PC-3 (cell line): ENCODE data around the gene RANGAP1. TPM values are rescaled to one million over a fixed set of nuclear protein-coding genes. Genes with fewer than 3 reads are reported as not detected.
"Not testable (repeated sequence)": the region's sequence is repeated elsewhere in the genome, so short reads cannot be mapped to it uniquely, and the experiment has no call there.

ENCODE experiments used
- ATAC-seq: fragments of 200-7000 bp; cut with Tn5 transposase; 2 replicates; pipeline ENCODE4 v1.9.1; 2020; ENCODE audit warnings: mild to moderate bottlenecking, moderate library complexity
- BruUV-seq: library from RNA; stranded (reverse); fragments of 400-500 nt; replicated peaks from 2 replicates; lab custom pipeline; 2021; lab: Mats Ljungman, UMichigan
- CTCF ChIA-PET: fragments of 300-600 bp; sonication (Branson Sonifier 250); formaldehyde crosslinking; loops from one replicate; lab custom pipeline; 2022; ENCODE audit warnings: antibody characterized with exemption; lab: Charles Lee
- POLR2A ChIA-PET: fragments of 300-600 bp; sonication (Branson Sonifier 250); formaldehyde crosslinking; loops from one replicate; lab custom pipeline; 2022; ENCODE audit warnings: antibody characterized with exemption; ENCODE audit not compliant: unreplicated experiment; lab: Charles Lee
- DNase-seq: peaks from one replicate; pipeline ENCODE4 v3.0.0-alpha.2; 2015
- H2AFZ ChIP-seq: fragments of 300-600 bp; sonication (generic); 2 replicates; pipeline ENCODE4 v1.6.0; 2016; ENCODE audit warnings: antibody characterized with exemption, low read length
- H3F3A ChIP-seq: fragments of 300-600 bp; sonication (generic); one replicate; pipeline ENCODE4 v1.6.0; 2017; ENCODE audit warnings: antibody characterized with exemption, low read length, control low read depth, mild to moderate bottlenecking; ENCODE audit not compliant: unreplicated experiment
- H3K27ac ChIP-seq: fragments of 300-600 bp; sonication (generic); 2 replicates; pipeline ENCODE4 v1.5.1; 2016; ENCODE audit warnings: mild to moderate bottlenecking, low read length
- H3K27me3 ChIP-seq: fragments of 300-600 bp; sonication (generic); 2 replicates; pipeline ENCODE4 v1.6.1; 2016; ENCODE audit warnings: low read length, mixed read lengths
- H3K36me3 ChIP-seq: fragments of 300-600 bp; sonication (generic); 2 replicates; pipeline ENCODE4 v1.6.1; 2016; ENCODE audit warnings: low read depth, mixed run types, low read length, mixed read lengths
- H3K4me1 ChIP-seq: fragments of 300-600 bp; sonication (generic); 2 replicates; pipeline ENCODE4 v1.5.1; 2016; ENCODE audit warnings: low read length; ENCODE audit not compliant: insufficient read depth
- H3K4me2 ChIP-seq: fragments of 300-600 bp; sonication (generic); 2 replicates; pipeline ENCODE4 v1.6.0; 2016; ENCODE audit warnings: low read length
- H3K4me3 ChIP-seq: fragments of 300-600 bp; sonication (generic); 2 replicates; pipeline ENCODE4 v1.5.1; 2016; ENCODE audit warnings: mild to moderate bottlenecking, low read length, mixed read lengths
- H3K79me2 ChIP-seq: fragments of 300-600 bp; sonication (generic); 2 replicates; pipeline ENCODE4 v1.6.1; 2017; ENCODE audit warnings: low read length, mixed read lengths
- H3K9ac ChIP-seq: fragments of 300-600 bp; sonication (generic); 2 replicates; pipeline ENCODE4 v1.6.0; 2016; ENCODE audit warnings: mild to moderate bottlenecking, low read length
- H3K9me2 ChIP-seq: fragments of 300-600 bp; sonication (generic); replicated peaks from 2 replicates; pipeline ENCODE4 v1.6.1; 2016; ENCODE audit warnings: mixed run types, low read length, mixed read lengths
- H3K9me3 ChIP-seq: fragments of 300-600 bp; sonication (generic); 2 replicates; pipeline ENCODE4 v1.6.1; 2016; ENCODE audit warnings: low read length, mixed read lengths
- H4K20me1 ChIP-seq: fragments of 300-600 bp; sonication (generic); 2 replicates; pipeline ENCODE4 v1.6.1; 2016; ENCODE audit warnings: low read length, mixed read lengths
- CTCF ChIP-seq: fragments of 300-600 bp; sonication (generic); conservative IDR thresholded peaks from 2 replicates; pipeline ENCODE4 v1.5.1; 2017; ENCODE audit warnings: antibody characterized with exemption, low read depth, mild to moderate bottlenecking, low read length
- EZH2 ChIP-seq: fragments of 300-600 bp; sonication (generic); IDR thresholded peaks from one replicate; pipeline ENCODE4 v1.6.1; 2017; ENCODE audit warnings: antibody characterized with exemption, mild to moderate bottlenecking, low read length; ENCODE audit not compliant: unreplicated experiment
- EZH2phosphoT487 ChIP-seq: fragments of 300-600 bp; sonication (generic); IDR thresholded peaks from 2 replicates; pipeline ENCODE4 v1.6.1; 2018; ENCODE audit warnings: mild to moderate bottlenecking, antibody characterized with exemption, low read length, borderline replicate concordance
- intact Hi-C: fragments of 100-400 bp; cut with micrococcal nuclease; formaldehyde crosslinking; loops from 2 replicates; pipeline ENCODE4 v1.9.0; 2023
- total RNA-seq: library from RNA; depleted of rRNA; stranded (reverse); fragments of >200 nt; gene quantifications from 2 replicates; pipeline ENCODE4 v1.2.3, GENCODE V29; 2014

The RANGAP1 gene
- total RNA-seq, 1 experiment from 2014 or later = 99.0 TPM

DNA sequence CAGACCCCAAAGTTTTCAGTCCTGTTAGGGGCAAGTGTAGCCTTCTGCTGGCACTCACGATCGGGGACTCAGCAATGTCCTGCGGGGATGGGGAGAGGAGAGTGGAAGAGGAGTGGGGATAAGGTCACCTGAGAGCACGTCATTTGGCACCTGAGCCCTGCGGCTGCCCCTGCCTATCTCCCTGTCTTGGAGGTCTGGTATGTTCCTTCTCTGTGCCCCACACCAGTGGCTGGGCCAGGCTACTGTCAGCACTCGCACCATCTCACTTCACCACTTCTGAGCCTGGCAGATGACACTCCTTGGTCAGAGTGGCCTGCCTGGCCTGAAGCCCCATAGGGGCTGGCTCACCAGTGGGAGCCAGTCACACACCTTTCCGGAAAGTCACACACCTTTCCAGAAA, 25.1 kb downstream of the RANGAP1 start:
- Histone ChIP-seq H3K4me2 (no peak overlapping the region), H3K36me3 (peaks cover 43% of the 10 kb centered on the region), H2AFZ (no peak overlapping the region), H4K20me1 (no peaks in the 10 kb centered on the region), H3K4me1 (peaks cover 18% of the 10 kb centered on the region), H3K27ac (no peak overlapping the region), H3K9me3 (no peaks in the 10 kb centered on the region), H3K27me3 (no peaks in the 10 kb centered on the region), H3K79me2 (0 out of 2 replicates have a peak, but pooled peaks cover 2% of the 10 kb centered on the region), H3K9ac (no peak overlapping the region), H3F3A (no peaks in the 10 kb centered on the region), H3K9me2 (no peaks in the 10 kb centered on the region), H3K4me3 (no peak overlapping the region)
- no peak for DNase-seq
- TF ChIP-seq EZH2 (no peak), CTCF (no peak), EZH2phosphoT487 (no peak)
- ATAC-seq = no peak
- no TSS peak for BruUV-seq
- CTCF ChIA-PET = no interaction called here
- intact Hi-C loops = no loop called here
- POLR2A ChIA-PET = no interaction called here

- peaks cover 18% of the 10 kb centered on the region for H3K4me1 ChIP-seq
- peaks cover 38% of the 10 kb centered on the region for H3K36me3 ChIP-seq
- CTCF ChIA-PET, intact Hi-C loops, H3K9ac ChIP-seq, H3K27me3 ChIP-seq, ATAC-seq, H3K9me3 ChIP-seq, H4K20me1 ChIP-seq, H3F3A ChIP-seq, DNase-seq, H3K9me2 ChIP-seq, POLR2A ChIA-PET, H2AFZ ChIP-seq, H3K79me2 ChIP-seq, H3K27ac ChIP-seq, H3K4me3 ChIP-seq, BruUV-seq, H3K4me2 ChIP-seq: not testable (repeated sequence)
These were observed 26.2 kb downstream of the RANGAP1 start for GRCh38 chr22:41259756-41260155.

- ATAC-seq = no peak
- no peak for DNase-seq
- Histone ChIP-seq H3K36me3 (peaks cover 39% of the 10 kb centered on the region), H3K79me2 (0 out of 2 replicates have a peak, but pooled peaks cover 2% of the 10 kb centered on the region), H2AFZ (no peak overlapping the region), H3K9me2 (no peaks in the 10 kb centered on the region), H3K4me3 (no peak overlapping the region), H3K27ac (0 out of 2 replicates have a peak overlapping the region, but pooled peaks have one; percentile 90), H4K20me1 (no peaks in the 10 kb centered on the region), H3K27me3 (no peaks in the 10 kb centered on the region), H3K9me3 (no peaks in the 10 kb centered on the region), H3K9ac (no peak overlapping the region), H3K4me2 (no peak overlapping the region), H3F3A (no peaks in the 10 kb centered on the region), H3K4me1 (peaks cover 18% of the 10 kb centered on the region)
- TF ChIP-seq EZH2 (no peak), CTCF (no peak), EZH2phosphoT487 (no peak)
- POLR2A ChIA-PET = interaction anchor here (1.1 kb wide), 1 partner anchor 48 kb away, joined by 3 read pairs; no protein-coding TSS in a partner anchor
- CTCF ChIA-PET = no interaction called here
- intact Hi-C loops = no loop called here
- no TSS peak for BruUV-seq
These were observed 28.3 kb downstream of the RANGAP1 start for GRCh38 chr22:41257696-41258095.
